GM21423 (cell line): ENCODE measurements around the gene LARGE1.

ENCODE experiments used
- ATAC-seq: cut with Tn5 transposase; IDR thresholded peaks from one replicate; pipeline ENCODE4 v1.9.1; 2021; ENCODE audit warnings: mild to moderate bottlenecking, moderate library complexity; ENCODE audit not compliant: unreplicated experiment

The LARGE1 gene

DNA sequence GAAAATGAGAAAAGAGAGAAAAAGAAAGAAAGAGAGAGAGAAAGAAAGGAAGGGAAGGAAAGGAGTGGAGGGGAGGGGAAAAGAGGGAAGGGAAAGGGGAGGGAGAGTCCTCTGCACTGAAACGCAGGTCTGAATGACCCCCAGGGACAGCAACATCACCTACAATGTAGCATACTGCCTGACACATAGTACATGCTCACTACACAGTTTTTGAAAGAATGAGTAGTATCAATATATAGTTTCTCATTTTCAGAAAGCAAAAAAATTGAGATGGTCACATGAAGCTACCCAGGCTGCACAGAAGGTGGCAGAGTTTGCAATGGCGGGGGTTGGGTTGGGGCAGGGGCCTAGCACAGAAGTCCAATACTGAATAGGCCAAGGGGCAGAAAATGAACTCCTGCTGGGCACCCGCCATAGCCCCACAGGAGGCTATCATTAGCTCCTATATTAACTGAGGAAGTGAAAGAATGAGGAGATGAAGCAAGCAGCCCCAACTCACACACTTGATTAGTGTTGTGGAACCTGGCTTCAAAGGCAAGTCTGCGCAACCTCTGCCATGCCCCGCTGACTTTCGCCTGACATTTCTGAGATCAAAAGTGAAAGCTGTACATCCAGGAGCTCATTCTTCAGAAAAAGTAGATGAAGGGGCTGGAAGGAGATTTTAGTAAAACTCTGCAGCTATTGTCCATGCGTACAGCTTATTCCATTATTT, 620.9 kb downstream of the LARGE1 start:
- peak; percentile 84 for ATAC-seq

DNA sequence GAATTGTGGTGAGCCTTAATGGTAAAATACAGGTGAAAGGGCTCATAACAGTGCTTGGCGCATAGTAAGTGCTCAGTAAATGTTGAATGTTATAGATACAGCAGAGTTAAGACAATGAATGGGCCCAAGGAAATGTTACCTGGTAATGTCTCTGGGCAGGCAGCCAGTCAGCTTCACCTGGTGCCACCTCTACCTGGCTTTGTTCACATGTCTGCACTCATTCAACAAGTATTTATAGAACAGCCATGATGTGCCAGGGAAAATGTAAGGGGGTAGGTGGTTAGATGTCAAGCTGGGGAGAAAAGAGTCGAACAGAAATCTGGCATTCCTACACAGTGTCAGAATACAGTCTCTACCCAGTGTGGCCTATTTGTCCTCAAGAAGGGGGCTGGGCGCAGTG, 623.3 kb downstream of the LARGE1 start:
- ATAC-seq: no peak

DNA sequence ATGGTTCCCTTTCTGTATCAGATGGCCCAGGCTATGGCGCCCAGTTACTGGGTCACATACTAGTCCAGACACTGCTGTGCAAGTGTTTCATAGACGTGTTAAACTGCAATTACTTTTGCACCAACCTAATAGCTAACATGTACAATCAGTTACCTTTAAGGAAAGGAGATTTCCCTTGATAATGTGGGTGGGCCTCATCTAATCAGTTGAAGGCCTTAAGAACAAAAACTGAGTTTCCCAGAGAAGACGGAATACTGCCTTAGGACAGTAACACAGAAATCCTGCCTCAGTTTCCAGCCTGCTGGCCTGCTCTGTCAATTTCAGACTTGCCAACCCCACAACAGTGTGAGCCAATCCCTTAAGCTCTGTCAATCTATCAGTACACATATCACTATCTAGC, 632.2 kb downstream of the LARGE1 start:
- no peak for ATAC-seq

DNA sequence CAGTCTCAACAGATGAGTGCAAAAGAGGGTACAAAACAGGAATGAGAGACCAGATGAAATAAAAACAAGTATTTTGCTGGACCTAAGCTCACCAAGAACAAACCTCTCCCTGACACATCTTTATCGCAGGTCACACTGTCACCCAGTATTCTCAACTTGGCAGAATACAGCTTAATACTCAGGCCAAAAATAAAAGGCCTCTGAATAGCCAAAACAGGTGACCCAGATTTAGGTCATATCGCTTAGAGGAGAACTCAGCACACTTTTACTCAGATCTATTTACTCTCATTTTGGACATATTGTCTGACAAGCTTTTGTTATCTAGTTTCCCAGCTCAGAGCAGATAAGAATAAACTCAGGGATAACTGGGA, 645.2 kb downstream of the LARGE1 start:
- no peak for ATAC-seq

DNA sequence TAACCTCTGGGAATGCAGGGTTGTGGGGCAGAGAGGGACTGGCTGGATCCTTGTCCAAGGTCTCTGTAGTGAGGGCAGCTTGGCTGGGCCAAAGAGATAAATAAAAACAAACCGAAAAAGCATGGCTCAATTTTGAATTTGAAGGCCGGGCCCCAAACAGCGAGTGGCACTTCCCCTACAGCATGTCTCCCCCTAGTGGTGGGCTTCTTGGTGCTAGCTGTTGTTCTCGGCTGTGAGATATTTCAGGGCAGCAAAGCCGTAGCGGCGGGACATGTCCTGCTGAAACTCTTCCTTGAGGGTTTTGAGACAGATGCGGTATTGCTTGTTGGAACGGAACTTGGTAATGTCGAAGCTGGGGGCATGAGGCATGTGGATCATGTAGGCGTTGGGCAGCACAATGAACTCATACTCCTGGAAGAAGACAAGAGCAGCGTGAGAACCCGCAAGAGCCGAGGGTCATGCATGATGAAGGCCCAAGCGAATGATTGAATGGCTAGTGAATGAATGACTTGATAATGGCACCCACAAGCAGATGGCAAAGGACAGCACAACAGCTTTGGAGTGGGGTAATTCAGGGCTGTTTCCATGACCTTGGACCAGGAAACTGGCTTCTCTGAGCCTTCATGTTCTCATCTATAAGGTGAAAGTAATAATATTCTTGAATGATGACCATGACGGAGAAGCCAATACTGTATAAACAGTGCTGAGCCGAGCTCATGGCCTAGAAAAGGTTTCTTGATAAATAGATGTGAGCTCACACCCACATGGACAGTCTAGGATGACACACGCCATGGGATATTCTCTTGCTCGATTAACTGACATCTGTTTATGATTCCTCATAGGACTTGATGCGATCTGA, 645.8 kb downstream of the LARGE1 start:
- no peak for ATAC-seq

DNA sequence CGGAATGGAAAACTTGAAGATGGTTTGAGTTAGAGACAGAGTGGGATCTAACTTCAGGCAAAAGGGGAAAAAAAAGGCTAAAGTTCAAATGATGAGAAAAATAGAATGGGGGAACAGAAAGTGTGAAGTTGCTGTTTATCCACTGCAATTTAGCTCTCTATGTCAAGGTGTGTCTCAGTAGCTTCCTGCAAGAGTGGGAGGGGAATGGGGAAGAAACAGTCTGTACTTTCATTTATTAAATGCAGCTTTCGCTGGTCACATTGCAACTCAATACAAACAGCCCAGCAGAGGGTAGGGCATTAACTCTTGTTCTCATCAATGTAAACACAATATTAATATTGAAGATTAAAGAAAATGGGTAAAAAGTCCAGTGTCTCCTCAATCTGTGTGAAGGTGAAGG, 647.4 kb downstream of the LARGE1 start:
- ATAC-seq: no peak

DNA sequence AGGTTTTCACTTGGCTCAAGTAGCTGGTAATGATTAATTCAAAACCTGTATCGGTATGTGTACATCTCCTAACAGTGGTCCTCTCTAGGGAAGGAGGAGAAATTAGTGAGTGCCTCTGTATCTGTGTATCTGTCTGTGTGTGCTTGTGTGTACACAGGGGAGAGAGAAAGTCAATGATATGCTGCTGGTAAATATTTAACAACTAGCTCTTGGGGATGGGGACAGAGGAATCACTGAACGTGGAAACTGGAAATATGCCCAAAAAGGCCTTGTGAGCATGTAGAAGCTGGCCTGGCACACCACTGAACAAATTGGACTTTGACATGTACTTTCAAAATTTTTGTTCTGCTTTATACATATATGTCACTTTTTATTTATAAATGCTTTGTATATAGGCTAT, 648.1 kb downstream of the LARGE1 start:
- ATAC-seq: peak; percentile 45

DNA sequence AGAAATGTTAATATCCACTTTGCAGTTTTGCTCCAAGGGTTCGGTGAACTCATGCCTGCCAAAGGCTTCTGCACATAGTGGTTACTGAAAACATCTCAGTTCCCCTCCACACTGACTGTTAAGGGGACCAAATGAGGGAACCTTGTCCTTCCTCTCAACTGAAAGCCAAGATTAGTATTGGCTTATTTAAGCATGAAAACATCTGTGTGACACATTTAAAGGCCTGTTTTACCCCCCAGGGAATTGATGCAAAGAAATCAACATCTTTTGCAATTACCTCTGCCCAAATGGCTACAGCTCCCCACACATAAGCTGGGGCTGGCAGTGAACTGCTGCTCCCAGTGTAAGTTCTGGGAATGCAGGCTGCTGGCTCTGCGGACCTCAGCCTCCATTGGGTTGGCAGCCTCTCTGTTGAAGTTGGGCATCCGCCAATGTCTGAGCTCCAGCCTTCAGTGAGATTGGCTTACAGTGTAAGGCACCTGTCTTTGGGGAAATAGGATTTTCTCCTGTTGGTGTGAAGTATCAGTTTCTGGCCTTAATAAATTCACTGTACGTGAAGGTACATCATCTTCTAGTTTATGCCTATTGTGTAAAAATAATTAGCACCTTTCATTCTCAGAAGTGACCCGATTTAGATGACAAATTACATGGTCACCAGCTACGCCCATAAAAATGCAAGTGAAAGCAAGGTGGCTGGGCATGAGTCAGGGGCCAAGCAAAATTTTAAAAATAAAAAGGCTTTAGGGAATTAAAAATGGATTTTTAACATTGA, 648.7 kb downstream of the LARGE1 start:
- peak; percentile 67 for ATAC-seq

DNA sequence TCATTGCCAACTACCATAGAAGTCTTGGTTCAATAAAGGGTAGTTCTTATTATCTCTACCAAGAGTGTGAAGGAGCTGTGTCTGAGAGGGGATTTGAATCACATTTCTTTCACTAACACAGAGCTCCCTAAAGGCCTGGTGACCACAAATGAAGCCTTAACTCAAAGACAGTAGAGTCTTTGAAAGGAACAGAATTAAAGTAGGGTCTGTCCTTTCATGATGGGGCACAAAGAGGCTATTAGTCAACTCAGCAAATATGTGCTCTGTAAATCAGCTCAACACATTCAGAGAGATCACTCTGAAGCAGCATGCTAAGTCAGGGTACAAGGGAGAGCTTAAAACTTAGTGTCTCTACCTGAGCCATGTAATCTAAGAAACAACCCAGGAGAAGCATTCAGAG, 649.7 kb downstream of the LARGE1 start:
- ATAC-seq: no peak

DNA sequence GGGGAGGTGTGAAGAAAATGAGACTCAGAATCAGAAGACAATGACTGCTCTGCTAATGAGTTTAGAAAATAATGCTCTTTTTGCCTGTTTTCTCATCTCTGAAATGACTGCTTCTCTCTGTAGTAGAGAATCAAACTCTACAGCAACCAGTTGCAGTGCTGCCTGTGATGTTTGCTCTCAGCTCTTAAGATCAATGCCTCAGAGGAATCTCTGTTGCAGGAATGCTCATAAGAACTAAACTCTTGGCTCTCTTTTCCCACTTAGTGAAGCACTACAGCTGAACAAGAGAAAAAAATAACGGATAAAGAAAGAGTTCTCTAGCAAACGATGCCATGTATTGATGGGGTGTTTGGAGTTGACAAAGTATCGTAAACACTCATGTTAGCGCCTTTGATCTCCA, 658.6 kb downstream of the LARGE1 start:
- no peak for ATAC-seq

DNA sequence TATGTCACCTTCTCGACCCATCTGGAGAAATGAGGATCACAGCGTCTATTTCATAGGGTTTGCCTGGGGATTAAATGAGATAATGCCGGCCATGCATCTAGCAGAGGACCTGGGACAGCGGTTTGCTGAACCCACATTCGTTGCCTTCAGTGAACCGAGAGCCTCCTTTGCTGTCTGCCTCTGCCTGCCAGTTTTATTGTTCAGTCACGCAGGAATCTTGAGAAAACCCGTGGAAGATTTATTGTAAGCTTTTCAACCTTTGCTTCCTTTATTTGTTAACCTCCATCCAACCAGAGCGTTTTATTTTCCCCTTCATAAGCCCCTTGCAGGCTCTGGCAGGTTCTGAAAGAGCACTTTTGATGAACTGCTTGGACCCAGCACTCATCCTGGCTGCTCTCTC, 659.8 kb downstream of the LARGE1 start:
- ATAC-seq: no peak

DNA sequence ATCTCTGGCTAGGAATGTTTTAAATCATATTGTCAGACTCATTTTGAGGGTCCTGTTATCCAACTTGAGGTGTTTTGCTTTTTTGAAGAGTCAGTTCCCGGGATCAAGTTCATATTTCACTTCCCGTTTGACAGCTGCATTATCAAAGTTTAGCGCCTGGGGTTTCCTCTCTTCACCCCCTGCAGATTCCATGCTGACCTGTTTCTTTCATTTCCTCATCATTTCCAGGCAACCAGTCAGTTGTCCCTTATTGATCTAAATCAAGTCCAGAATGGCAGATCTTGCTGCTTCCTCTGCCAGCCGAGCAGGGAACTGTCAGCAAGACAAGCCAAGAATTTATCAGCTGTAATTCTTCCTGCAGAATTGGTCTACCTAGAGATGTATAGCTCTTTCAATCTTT, 664.5 kb downstream of the LARGE1 start:
- ATAC-seq: no peak

DNA sequence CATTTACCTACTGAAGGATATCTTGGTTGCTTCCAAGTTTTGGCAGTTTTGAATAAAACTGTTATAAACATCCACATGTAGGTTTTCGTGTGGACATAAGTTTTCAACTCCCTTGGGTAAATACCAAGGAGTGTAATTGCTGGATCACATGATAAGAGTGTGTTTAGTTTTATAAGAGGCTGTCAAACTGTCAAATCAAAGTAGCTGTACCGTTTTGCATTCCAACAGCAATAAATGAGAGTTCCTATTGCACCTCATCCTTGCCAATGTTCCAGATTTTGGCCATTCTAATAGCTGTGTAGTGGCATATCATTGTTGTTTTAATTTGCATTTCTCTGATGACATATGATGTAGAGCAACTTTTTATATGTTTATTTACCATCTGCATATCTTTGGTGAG, 671.3 kb downstream of the LARGE1 start:
- ATAC-seq: no peak

DNA sequence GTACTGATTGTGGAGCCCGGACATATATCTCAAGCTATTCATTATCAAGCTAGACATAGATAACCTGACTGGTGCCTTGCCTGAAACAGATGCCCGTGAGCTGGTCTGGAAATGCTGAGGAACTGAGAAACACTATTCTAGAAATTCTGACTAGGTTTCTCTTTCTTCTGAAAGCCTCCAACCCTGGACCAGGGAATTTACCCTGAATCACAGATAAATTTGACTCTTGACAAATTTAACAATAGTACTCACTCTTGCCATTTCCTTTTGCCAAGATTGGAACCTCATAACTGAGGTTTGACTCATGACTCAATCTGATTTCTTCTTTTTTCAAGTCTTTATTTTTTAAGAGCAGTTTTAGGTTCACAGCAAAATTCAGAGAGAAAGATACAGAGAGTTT, 672.5 kb downstream of the LARGE1 start:
- ATAC-seq: peak; percentile 66

DNA sequence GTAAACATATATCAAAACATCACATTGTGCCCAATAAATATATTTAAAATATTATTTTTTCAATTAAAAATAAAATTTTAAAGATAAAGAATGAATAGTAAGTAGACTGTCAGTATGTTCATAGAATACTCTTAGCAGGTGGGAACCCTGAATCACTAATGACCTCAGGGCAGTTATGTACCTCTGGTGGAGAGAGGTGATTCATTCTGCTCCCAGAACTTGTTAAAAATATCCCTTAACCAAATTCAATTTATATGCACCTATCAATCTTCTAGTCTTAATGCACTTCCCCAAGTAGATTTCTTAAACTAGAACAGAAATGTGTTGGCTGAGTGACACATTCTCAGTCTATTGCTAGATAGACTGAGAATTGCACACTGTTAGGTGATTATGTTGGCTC, 678.2 kb downstream of the LARGE1 start:
- no peak for ATAC-seq

DNA sequence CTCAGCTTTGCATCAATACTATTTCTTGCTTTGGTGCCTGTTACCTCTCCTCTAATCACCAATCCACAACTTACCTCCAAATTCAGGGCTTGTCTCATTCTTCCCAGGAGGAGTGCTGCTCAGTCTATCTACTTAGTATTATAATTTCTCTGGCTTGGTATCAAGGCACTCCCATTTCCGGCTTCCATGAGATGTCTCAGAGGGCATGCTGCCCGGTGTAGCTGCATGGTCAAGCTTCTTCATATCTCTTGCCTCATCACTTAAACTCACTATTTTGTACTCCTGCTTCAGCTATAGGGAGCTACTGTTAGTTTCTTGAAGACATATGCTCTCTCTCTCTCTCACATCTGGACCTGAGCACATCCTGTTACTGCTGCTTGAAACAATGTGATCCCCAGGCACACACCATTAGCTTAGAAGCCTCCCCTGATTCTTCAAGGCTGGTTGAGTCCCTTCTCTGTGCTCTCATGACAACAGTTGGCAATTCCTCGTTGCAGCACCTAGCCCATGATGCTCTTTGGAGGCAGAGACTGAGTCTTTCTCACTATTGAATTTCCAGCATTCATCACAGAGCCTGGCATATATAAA, 679.3 kb downstream of the LARGE1 start:
- no peak for ATAC-seq

DNA sequence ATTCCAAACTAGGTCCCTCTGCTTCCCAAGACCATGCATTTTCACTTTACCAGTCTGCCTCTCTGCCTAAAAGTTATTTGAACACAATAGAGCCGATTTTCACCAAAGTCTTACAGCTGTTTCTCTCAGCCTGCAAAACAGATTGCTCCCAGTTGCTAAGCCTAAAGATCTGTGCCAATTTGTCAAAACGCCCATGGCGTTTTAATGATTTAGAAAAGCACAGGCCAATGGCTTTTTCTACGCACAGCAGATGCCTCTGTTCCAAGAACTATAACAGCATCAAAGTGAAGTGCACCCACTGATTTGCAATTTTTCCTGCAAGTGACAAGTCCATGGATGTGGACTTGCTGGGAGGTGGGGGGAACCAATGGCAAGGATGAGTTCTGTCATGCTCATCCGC, 688.2 kb downstream of the LARGE1 start:
- no peak for ATAC-seq

DNA sequence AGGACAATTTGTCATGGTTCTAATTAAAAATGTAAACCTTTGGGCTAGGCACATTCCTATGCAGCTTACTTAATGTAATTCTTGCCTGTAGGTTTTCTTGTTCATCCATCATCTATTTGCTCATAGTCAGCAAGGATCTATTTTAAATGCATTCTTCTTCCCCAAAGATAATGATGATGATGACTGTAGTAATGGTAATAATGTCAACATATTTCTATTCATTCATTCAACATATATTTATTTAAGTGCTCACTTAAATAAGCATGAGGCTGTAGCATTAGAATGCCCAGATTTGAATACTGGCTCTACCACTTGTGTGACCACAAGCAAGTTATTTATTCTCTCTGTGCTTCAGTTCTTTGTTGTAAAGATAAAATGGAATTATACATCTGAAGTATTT, 692.5 kb downstream of the LARGE1 start:
- ATAC-seq: no peak

DNA sequence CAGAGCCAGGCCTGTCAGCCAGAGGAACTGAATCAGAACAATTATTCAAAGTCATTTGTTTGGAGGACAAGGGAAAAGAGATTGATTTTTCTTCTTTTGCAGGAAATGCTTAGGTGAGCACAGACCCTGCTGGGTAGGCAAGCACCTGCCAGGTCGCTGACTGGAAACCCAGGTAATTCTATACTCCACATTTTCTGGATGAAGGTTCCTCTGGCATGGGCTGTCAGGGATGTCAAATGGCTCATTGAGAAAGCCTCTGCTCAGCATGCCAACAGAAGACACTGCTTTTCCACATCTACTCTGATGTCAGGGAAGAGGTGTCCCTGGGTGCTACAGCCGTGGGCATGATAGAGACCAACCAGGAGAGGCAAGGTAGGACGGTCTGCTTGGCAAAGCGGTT, 695.4 kb downstream of the LARGE1 start:
- ATAC-seq: no peak
